ENCODE data around the gene CAMTA1. TPM values are rescaled to one million over a fixed set of nuclear protein-coding genes. Genes with fewer than 3 reads are reported as not detected.
A peak's percentile ranks its signal among the peaks of the same experiment; 100 is the strongest.

CAMTA1 gene
- total RNA-seq, 1 donor from 2014 or later: 81.6 TPM

GRCh38 chr1:7171168-7171567 is 385.9 kb downstream of the CAMTA1 start:
- H3K9me3 Mint-ChIP-seq (ENCODE audit: unreplicated experiment): no peaks in the 10 kb centered on the region
- H3K27ac Mint-ChIP-seq (ENCODE audit: unreplicated experiment): no peak overlapping the region
- TF ChIP-seq CTCF (IDR thresholded peaks at IDR 0.05): no peak
- no peak for DNase-seq (ENCODE audit: extremely low spot score, unreplicated experiment)
- H3K4me3 Mint-ChIP-seq (ENCODE audit: unreplicated experiment): no peak overlapping the region
- H3K36me3 Mint-ChIP-seq (ENCODE audit: unreplicated experiment): no peaks in the 10 kb centered on the region
- H3K27me3 Mint-ChIP-seq (ENCODE audit: unreplicated experiment): peaks cover 57% of the 10 kb centered on the region
- no peaks in the 10 kb centered on the region for H3K4me1 Mint-ChIP-seq (ENCODE audit: unreplicated experiment)

- no peak for TF ChIP-seq CTCF (IDR thresholded peaks at IDR 0.05)
- Mint-ChIP-seq H3K36me3 (ENCODE audit: unreplicated experiment) (no peaks in the 10 kb centered on the region), H3K9me3 (ENCODE audit: unreplicated experiment) (no peaks in the 10 kb centered on the region), H3K27me3 (ENCODE audit: unreplicated experiment) (peaks cover 55% of the 10 kb centered on the region), H3K4me1 (ENCODE audit: unreplicated experiment) (no peaks in the 10 kb centered on the region), H3K4me3 (ENCODE audit: unreplicated experiment) (no peak overlapping the region), H3K27ac (ENCODE audit: unreplicated experiment) (no peak overlapping the region)
- DNase-seq (ENCODE audit: extremely low spot score, unreplicated experiment): no peak
Observed at GRCh38 chr1:7171574-7171973, 386.3 kb downstream of the CAMTA1 start.

- DNase-seq (ENCODE audit: extremely low spot score, unreplicated experiment): peak; percentile 69
- H3K36me3 Mint-ChIP-seq (ENCODE audit: unreplicated experiment): no peaks in the 10 kb centered on the region
- TF ChIP-seq CTCF (IDR thresholded peaks at IDR 0.05): no peak
- no peaks in the 10 kb centered on the region for H3K4me1 Mint-ChIP-seq (ENCODE audit: unreplicated experiment)
- no peak overlapping the region for H3K4me3 Mint-ChIP-seq (ENCODE audit: unreplicated experiment)
- peaks cover 51% of the 10 kb centered on the region for H3K27me3 Mint-ChIP-seq (ENCODE audit: unreplicated experiment)
- no peak overlapping the region for H3K27ac Mint-ChIP-seq (ENCODE audit: unreplicated experiment)
- H3K9me3 Mint-ChIP-seq (ENCODE audit: unreplicated experiment): no peaks in the 10 kb centered on the region
Observed at GRCh38 chr1:7172804-7173203, 387.6 kb downstream of the CAMTA1 start.

- TF ChIP-seq CTCF (IDR thresholded peaks at IDR 0.05): no peak
- Mint-ChIP-seq H3K4me3 (ENCODE audit: unreplicated experiment) (no peak overlapping the region), H3K36me3 (ENCODE audit: unreplicated experiment) (no peaks in the 10 kb centered on the region), H3K27ac (ENCODE audit: unreplicated experiment) (no peak overlapping the region), H3K27me3 (ENCODE audit: unreplicated experiment) (peaks cover 54% of the 10 kb centered on the region), H3K9me3 (ENCODE audit: unreplicated experiment) (peaks cover 1% of the 10 kb centered on the region), H3K4me1 (ENCODE audit: unreplicated experiment) (no peaks in the 10 kb centered on the region)
- DNase-seq (ENCODE audit: extremely low spot score, unreplicated experiment): peak; percentile 83
Observed at GRCh38 chr1:7174561-7174960, 389.3 kb downstream of the CAMTA1 start.

GRCh38 chr1:7174980-7175906 is 390.0 kb downstream of the CAMTA1 start:
- peak; percentile 76 for DNase-seq (ENCODE audit: extremely low spot score, unreplicated experiment)
- H3K27ac Mint-ChIP-seq (ENCODE audit: unreplicated experiment): no peak overlapping the region
- no peaks in the 10 kb centered on the region for H3K4me1 Mint-ChIP-seq (ENCODE audit: unreplicated experiment)
- H3K9me3 Mint-ChIP-seq (ENCODE audit: unreplicated experiment): peaks cover 5% of the 10 kb centered on the region
- no peak for TF ChIP-seq CTCF (IDR thresholded peaks at IDR 0.05)
- H3K36me3 Mint-ChIP-seq (ENCODE audit: unreplicated experiment): no peaks in the 10 kb centered on the region
- H3K4me3 Mint-ChIP-seq (ENCODE audit: unreplicated experiment): no peak overlapping the region
- H3K27me3 Mint-ChIP-seq (ENCODE audit: unreplicated experiment): peaks cover 49% of the 10 kb centered on the region
